Peyer's patch (tissue), 4 donors: ENCODE measurements around the gene KRT33B.

ENCODE experiments used
- POLR2A ChIP-seq, 2 donors: fragments of 450-650 bp; IDR thresholded peaks; one replicate each; pipeline ENCODE4 v1.5.1; 2017; ENCODE audit warnings: antibody characterized with exemption in 2 of 2, mild to moderate bottlenecking in 2 of 2, moderate library complexity in 2 of 2
- TF ChIP-seq, protein P1 (sequence below), 6 experiments: fragments of 450-650 bp in 4 of 6; fragments of 200-600 bp in 2 of 6; sonication (generic) in 1 of 6; IDR thresholded peaks; one replicate each; pipeline ENCODE4 v1.5.1; 2017 to 2019; ENCODE audit warnings: antibody characterized with exemption in 6 of 6, mild to moderate bottlenecking in 3 of 6, moderate library complexity in 1 of 6

DNA sequence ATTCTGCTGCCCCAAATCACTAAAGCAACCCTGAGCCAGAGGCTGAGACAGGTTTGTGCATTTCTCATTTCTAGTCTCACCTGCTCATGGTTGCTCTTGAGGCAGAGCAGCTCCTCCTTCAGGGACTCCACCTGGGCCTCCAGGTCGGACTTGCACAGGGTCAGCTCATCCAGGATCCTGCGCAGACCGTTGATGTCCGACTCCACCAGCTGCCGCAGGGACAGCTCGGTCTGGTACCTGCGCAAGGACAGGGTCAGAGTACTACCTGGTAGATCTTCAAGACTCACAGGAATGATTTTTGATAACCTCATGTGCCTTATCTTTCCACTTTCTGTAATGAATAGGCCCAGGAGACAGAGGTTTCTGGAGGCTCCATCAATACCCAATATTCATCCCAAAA is 26.7 kb upstream of the KRT33B start:
- TF ChIP-seq, protein P1, sequence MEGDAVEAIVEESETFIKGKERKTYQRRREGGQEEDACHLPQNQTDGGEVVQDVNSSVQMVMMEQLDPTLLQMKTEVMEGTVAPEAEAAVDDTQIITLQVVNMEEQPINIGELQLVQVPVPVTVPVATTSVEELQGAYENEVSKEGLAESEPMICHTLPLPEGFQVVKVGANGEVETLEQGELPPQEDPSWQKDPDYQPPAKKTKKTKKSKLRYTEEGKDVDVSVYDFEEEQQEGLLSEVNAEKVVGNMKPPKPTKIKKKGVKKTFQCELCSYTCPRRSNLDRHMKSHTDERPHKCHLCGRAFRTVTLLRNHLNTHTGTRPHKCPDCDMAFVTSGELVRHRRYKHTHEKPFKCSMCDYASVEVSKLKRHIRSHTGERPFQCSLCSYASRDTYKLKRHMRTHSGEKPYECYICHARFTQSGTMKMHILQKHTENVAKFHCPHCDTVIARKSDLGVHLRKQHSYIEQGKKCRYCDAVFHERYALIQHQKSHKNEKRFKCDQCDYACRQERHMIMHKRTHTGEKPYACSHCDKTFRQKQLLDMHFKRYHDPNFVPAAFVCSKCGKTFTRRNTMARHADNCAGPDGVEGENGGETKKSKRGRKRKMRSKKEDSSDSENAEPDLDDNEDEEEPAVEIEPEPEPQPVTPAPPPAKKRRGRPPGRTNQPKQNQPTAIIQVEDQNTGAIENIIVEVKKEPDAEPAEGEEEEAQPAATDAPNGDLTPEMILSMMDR (IDR thresholded peaks at IDR 0.05) = no peak
- no peak for TF ChIP-seq POLR2A (IDR thresholded peaks at IDR 0.05)
